ENCODE measurements around the gene ODF2L. TPM values are rescaled to one million over a fixed set of nuclear protein-coding genes. Genes with fewer than 3 reads are reported as not detected.

ODF2L gene
- total RNA-seq, 2 donors from 2014 or later: 8.8 to 9.6 TPM

DNA sequence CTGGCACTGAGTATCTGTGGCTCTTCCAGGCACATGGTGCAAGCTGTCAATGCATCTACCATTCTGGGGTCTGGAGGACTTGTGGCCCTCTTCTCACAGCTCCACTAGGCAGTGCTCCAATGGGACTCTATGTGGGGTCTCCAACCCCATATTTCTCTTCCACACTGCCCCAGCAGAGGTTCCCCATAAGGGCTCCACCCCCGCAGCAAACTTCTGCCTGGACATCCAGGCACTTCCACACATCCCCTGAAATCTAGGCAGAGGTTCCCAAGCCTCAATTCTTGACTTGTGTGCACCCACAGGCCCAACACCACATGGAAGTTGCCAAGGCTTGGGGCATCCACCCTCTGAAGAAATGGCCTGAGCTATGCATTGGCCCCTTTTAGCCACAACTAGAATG lies 18.8 kb downstream of the ODF2L start:
- no peak overlapping the region for H3K4me3 ChIP-seq
- no peaks in the 10 kb centered on the region for H3K27me3 ChIP-seq
- DNase-seq (ENCODE audit: low spot score): no peak
- no peak overlapping the region for H3K27ac ChIP-seq
- peaks cover 0 to 1% of the 10 kb centered on the region in 2 donors for H3K4me1 ChIP-seq
- H3K36me3 ChIP-seq: peaks cover 6% of the 10 kb centered on the region
- TF ChIP-seq, protein P1, sequence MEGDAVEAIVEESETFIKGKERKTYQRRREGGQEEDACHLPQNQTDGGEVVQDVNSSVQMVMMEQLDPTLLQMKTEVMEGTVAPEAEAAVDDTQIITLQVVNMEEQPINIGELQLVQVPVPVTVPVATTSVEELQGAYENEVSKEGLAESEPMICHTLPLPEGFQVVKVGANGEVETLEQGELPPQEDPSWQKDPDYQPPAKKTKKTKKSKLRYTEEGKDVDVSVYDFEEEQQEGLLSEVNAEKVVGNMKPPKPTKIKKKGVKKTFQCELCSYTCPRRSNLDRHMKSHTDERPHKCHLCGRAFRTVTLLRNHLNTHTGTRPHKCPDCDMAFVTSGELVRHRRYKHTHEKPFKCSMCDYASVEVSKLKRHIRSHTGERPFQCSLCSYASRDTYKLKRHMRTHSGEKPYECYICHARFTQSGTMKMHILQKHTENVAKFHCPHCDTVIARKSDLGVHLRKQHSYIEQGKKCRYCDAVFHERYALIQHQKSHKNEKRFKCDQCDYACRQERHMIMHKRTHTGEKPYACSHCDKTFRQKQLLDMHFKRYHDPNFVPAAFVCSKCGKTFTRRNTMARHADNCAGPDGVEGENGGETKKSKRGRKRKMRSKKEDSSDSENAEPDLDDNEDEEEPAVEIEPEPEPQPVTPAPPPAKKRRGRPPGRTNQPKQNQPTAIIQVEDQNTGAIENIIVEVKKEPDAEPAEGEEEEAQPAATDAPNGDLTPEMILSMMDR (IDR thresholded peaks at IDR 0.05): no peak
- H3K9me3 ChIP-seq: no peaks in the 10 kb centered on the region

DNA sequence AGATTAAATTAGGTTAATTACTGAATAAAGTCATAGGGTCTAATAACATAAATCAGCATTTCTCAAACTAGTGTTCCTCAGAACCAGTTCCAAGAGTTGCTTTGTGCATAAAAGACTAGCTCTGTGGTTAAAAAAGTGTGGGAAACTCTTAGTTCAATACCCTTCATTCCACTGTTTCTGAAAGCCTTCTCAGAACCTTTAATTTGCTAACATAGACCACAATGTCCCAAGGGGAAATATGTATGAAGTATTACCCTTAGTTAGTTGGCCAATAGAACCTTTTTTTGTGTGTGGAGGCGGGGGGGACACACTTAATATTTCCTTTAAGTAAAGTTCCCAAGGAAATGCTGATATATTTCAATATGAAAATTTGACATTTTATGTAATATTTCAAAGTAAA lies 20.4 kb downstream of the ODF2L start:
- peaks cover 6% of the 10 kb centered on the region for H3K36me3 ChIP-seq
- no peak overlapping the region for H3K27ac ChIP-seq
- TF ChIP-seq, protein P1 (IDR thresholded peaks at IDR 0.05): no peak
- DNase-seq (ENCODE audit: low spot score): no peak
- no peaks in the 10 kb centered on the region for H3K4me1 ChIP-seq
- H3K9me3 ChIP-seq: no peaks in the 10 kb centered on the region
- no peaks in the 10 kb centered on the region for H3K27me3 ChIP-seq
- H3K4me3 ChIP-seq: no peak overlapping the region

DNA sequence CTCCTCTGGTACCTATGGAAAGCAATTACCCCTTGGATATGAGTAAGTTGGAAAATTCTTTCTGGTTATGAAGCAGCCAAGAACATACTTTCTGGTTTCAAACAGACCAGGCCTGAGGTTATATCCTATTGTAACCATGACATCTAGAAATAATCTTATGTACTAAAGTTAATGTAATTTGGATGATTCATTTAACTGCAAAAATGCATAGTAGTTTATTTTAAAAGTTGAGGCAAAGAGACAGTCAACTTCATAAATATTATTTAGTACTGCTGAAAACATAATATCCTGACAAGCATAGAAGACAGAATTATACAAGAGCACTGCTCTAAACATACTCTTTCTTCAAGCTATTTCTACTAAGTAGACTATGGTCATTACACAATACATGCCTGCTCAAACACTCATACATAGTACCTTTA lies 25.5 kb downstream of the ODF2L start:
- DNase-seq (ENCODE audit: low spot score): no peak
- H3K4me3 ChIP-seq: no peak overlapping the region
- no peaks in the 10 kb centered on the region for H3K27me3 ChIP-seq
- H3K4me1 ChIP-seq: no peaks in the 10 kb centered on the region
- TF ChIP-seq, protein P1 (IDR thresholded peaks at IDR 0.05): no peak
- no peaks in the 10 kb centered on the region for H3K9me3 ChIP-seq
- H3K27ac ChIP-seq: no peak overlapping the region
- H3K36me3 ChIP-seq: peaks cover 6% of the 10 kb centered on the region

DNA sequence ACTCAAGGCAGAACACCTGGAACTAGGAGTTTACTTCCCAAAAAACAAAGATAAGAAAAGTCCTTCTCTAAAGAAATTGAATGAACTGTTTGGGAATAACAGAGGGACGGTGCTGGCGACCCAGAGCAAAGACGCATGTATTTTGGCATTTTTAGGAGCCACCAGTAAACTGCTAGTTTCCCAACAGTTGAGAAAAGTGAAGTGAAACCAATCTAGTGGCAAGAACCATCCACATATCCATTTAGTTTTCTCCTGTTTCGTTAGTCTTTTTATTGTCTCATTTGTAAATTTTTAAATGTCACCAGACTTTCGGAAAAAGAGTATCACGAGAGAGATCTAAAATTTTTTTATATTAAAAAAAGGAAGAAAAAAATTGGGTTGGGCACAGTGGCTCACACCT lies 30.2 kb downstream of the ODF2L start:
- H3K36me3 ChIP-seq: no peaks in the 10 kb centered on the region
- H3K9me3 ChIP-seq: no peaks in the 10 kb centered on the region
- H3K4me3 ChIP-seq: no peak overlapping the region
- no peak for DNase-seq (ENCODE audit: low spot score)
- no peaks in the 10 kb centered on the region for H3K4me1 ChIP-seq
- no peaks in the 10 kb centered on the region for H3K27me3 ChIP-seq
- TF ChIP-seq, protein P1 (IDR thresholded peaks at IDR 0.05): no peak
- no peak overlapping the region for H3K27ac ChIP-seq

DNA sequence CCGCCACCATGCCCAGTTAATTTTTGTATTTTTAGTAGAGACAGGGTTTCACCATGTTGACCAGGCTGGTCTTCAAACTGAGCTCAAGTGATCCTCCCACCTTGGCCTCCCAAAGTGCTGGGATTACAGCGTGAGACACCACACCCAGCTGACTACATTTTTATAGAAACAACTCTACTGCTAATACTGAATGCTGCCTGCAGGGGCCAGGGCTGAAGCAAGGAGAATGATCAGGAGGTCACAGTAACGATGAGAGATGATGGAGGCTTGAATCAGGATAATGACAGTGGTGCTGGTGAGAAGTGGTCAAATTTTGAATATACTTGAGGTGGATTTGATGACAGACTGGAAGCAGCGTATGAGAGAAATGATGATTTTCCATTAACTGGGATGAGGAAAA lies 33.3 kb downstream of the ODF2L start:
- Histone ChIP-seq H3K9me3 (no peaks in the 10 kb centered on the region), H3K27me3 (no peaks in the 10 kb centered on the region), H3K4me1 (no peaks in the 10 kb centered on the region), H3K4me3 (no peak overlapping the region), H3K36me3 (no peaks in the 10 kb centered on the region), H3K27ac (no peak overlapping the region)
- DNase-seq (ENCODE audit: low spot score): no peak
- TF ChIP-seq, protein P1 (IDR thresholded peaks at IDR 0.05): no peak

DNA sequence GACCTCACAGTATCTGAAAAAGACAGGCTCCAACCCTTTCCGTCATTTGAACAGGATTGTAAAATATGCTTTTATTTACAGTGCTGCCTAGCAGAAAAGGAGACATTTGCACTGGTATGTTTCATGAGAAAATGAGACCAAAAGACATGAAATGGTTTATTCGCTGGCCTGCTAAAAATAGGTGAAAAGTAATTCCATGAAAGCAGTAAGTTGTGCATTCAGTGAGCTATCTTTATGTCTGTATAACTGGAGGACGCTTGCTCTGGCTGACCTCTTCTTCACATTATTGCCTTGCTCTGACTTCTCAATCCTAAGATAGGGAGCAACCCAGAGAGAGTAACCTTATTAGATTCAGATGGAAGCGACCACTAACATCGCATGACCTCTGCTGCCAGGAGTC lies 38.3 kb downstream of the ODF2L start:
- H3K27ac ChIP-seq: no peak overlapping the region
- peaks cover 11% of the 10 kb centered on the region for H3K36me3 ChIP-seq
- no peaks in the 10 kb centered on the region for H3K4me1 ChIP-seq
- H3K4me3 ChIP-seq: no peak overlapping the region
- TF ChIP-seq, protein P1 (IDR thresholded peaks at IDR 0.05): no peak
- H3K9me3 ChIP-seq: no peaks in the 10 kb centered on the region
- no peaks in the 10 kb centered on the region for H3K27me3 ChIP-seq
- no peak for DNase-seq (ENCODE audit: low spot score)

Data from right atrium auricular region (tissue), 2 donors.